IPS DF 6.9 (cell line): ENCODE data around the gene CLEC20A.

Source experiments
- DNase-seq: peaks from one replicate; pipeline ENCODE4 v3.0.0-alpha.2; 2013; ENCODE audit warnings: low read depth, low spot score
- H3K27ac ChIP-seq: one replicate; pipeline ENCODE4 v1.5.1; 2013; ENCODE audit warnings: low read length, control low read depth
- H3K27me3 ChIP-seq: 2 replicates; pipeline ENCODE4 v1.6.1; 2013; ENCODE audit warnings: mild to moderate bottlenecking, low read length; ENCODE audit not compliant: control insufficient read depth, insufficient read depth
- H3K36me3 ChIP-seq: 2 replicates; pipeline ENCODE4 v1.6.1; 2013; ENCODE audit warnings: low read length; ENCODE audit not compliant: control insufficient read depth, insufficient read depth
- H3K4me1 ChIP-seq: 2 replicates; pipeline ENCODE4 v1.6.1; 2013; ENCODE audit warnings: low read length; ENCODE audit not compliant: control insufficient read depth, insufficient read depth
- H3K4me3 ChIP-seq: 2 replicates; pipeline ENCODE4 v1.5.1; 2013; ENCODE audit warnings: mild to moderate bottlenecking, low read length
- H3K9me3 ChIP-seq: 2 replicates; pipeline ENCODE4 v1.6.1; 2013; ENCODE audit warnings: low read length, inconsistent platforms; ENCODE audit not compliant: control insufficient read depth, insufficient read depth
- WGBS: extraction: QIAGEN DNeasy Blood & Tissue Kit; methylation state at CpG from one replicate; pipeline ENCODE4 v1.1.7; 2013; ENCODE audit warnings: mixed read lengths, missing lambda C conversion rate; ENCODE audit not compliant: insufficient read length, insufficient coverage; 5-methylcytosine and 5-hydroxymethylcytosine counted together

The CLEC20A gene

GRCh38 chr1:178528953-178529335 lies 32.2 kb upstream of the CLEC20A start:
- WGBS, result no CpG with 5 or more reads among the region's 4 CpGs
- no peak for DNase-seq
- Histone ChIP-seq H3K9me3 (no peaks in the 10 kb centered on the region), H3K4me3 (no peak overlapping the region), H3K27me3 (no peaks in the 10 kb centered on the region), H3K27ac (no peak overlapping the region), H3K4me1 (no peaks in the 10 kb centered on the region), H3K36me3 (no peaks in the 10 kb centered on the region)

- no peaks in the 10 kb centered on the region for H3K27me3 ChIP-seq
- no peaks in the 10 kb centered on the region for H3K9me3 ChIP-seq
- H3K4me1 ChIP-seq, result no peaks in the 10 kb centered on the region
- no peak overlapping the region for H3K27ac ChIP-seq
- no peaks in the 10 kb centered on the region for H3K36me3 ChIP-seq
- H3K4me3 ChIP-seq, result no peak overlapping the region
- DNase-seq, result no peak
- WGBS, result no CpG with 5 or more reads among the region's 10 CpGs
Measured at GRCh38 chr1:178528228-178528952, 31.6 kb upstream of the CLEC20A start.

- no peaks in the 10 kb centered on the region for H3K36me3 ChIP-seq
- DNase-seq, result no peak
- no CpG with 5 or more reads among the region's 4 CpGs for WGBS
- H3K4me1 ChIP-seq, result no peaks in the 10 kb centered on the region
- H3K27ac ChIP-seq, result no peak overlapping the region
- no peaks in the 10 kb centered on the region for H3K27me3 ChIP-seq
- H3K4me3 ChIP-seq, result no peak overlapping the region
- no peaks in the 10 kb centered on the region for H3K9me3 ChIP-seq
Measured at GRCh38 chr1:178527117-178527516, 30.4 kb upstream of the CLEC20A start.

GRCh38 chr1:178521241-178521640 lies 24.5 kb upstream of the CLEC20A start:
- Histone ChIP-seq H3K4me1 (no peaks in the 10 kb centered on the region), H3K9me3 (no peaks in the 10 kb centered on the region), H3K36me3 (no peaks in the 10 kb centered on the region), H3K27ac (no peak overlapping the region), H3K4me3 (no peak overlapping the region), H3K27me3 (no peaks in the 10 kb centered on the region)
- DNase-seq, result no peak
- WGBS, result no CpG with 5 or more reads among the region's 4 CpGs

GRCh38 chr1:178520803-178521202 lies 24.0 kb upstream of the CLEC20A start:
- DNase-seq, result no peak
- Histone ChIP-seq H3K4me3 (no peak overlapping the region), H3K9me3 (no peaks in the 10 kb centered on the region), H3K27ac (no peak overlapping the region), H3K27me3 (no peaks in the 10 kb centered on the region), H3K4me1 (no peaks in the 10 kb centered on the region), H3K36me3 (no peaks in the 10 kb centered on the region)
- WGBS, result no CpG with 5 or more reads among the region's 11 CpGs

- WGBS, result no CpG with 5 or more reads among the region's 4 CpGs
- Histone ChIP-seq H3K27me3 (no peaks in the 10 kb centered on the region), H3K27ac (no peak overlapping the region), H3K9me3 (no peaks in the 10 kb centered on the region), H3K4me1 (no peaks in the 10 kb centered on the region), H3K4me3 (no peak overlapping the region), H3K36me3 (no peaks in the 10 kb centered on the region)
- DNase-seq, result no peak
Measured at GRCh38 chr1:178518894-178519293, 22.1 kb upstream of the CLEC20A start.

- no peak for DNase-seq
- H3K4me1 ChIP-seq, result no peaks in the 10 kb centered on the region
- no peak overlapping the region for H3K27ac ChIP-seq
- H3K36me3 ChIP-seq, result no peaks in the 10 kb centered on the region
- no peaks in the 10 kb centered on the region for H3K9me3 ChIP-seq
- H3K27me3 ChIP-seq, result no peaks in the 10 kb centered on the region
- no peak overlapping the region for H3K4me3 ChIP-seq
- no CpG with 5 or more reads among the region's 4 CpGs for WGBS
Measured at GRCh38 chr1:178516110-178516509, 19.3 kb upstream of the CLEC20A start.

- H3K27me3 ChIP-seq, result no peaks in the 10 kb centered on the region
- no peak overlapping the region for H3K4me3 ChIP-seq
- WGBS, result no CpG with 5 or more reads among the region's 14 CpGs
- no peaks in the 10 kb centered on the region for H3K9me3 ChIP-seq
- H3K4me1 ChIP-seq, result no peaks in the 10 kb centered on the region
- H3K27ac ChIP-seq, result no peak overlapping the region
- no peaks in the 10 kb centered on the region for H3K36me3 ChIP-seq
- DNase-seq, result no peak
Measured at GRCh38 chr1:178513278-178513983, 16.7 kb upstream of the CLEC20A start.

- no peaks in the 10 kb centered on the region for H3K36me3 ChIP-seq
- H3K9me3 ChIP-seq, result no peaks in the 10 kb centered on the region
- no CpG with 5 or more reads among the region's 19 CpGs for WGBS
- H3K4me3 ChIP-seq, result no peak within 1 kb of the TSS
- H3K4me1 ChIP-seq, result no peaks in the 10 kb centered on the region
- no peak for DNase-seq
- H3K27ac ChIP-seq, result no peak within 1 kb of the TSS
- H3K27me3 ChIP-seq, result no peaks in the 10 kb centered on the region
Measured at GRCh38 chr1:178512566-178513277, 16.0 kb upstream of the CLEC20A start, which contains the start of gene TEX35. Gene TEX35 (plus strand): TSS chr1:178513109. CDS start chr1:178513189, 80 bp downstream.

GRCh38 chr1:178510155-178510554 lies 13.4 kb upstream of the CLEC20A start:
- no peaks in the 10 kb centered on the region for H3K4me1 ChIP-seq
- H3K4me3 ChIP-seq, result no peak overlapping the region
- H3K36me3 ChIP-seq, result no peaks in the 10 kb centered on the region
- no peaks in the 10 kb centered on the region for H3K9me3 ChIP-seq
- no peak overlapping the region for H3K27ac ChIP-seq
- no peak for DNase-seq
- H3K27me3 ChIP-seq, result no peaks in the 10 kb centered on the region
- WGBS, result no CpG with 5 or more reads among the region's 4 CpGs
